OCI-LY7 (cell line): ENCODE measurements around the gene ATE1. TPM values are rescaled to one million over a fixed set of nuclear protein-coding genes. Genes with fewer than 3 reads are reported as not detected.

Experiments
- BruUV-seq: library from RNA; stranded (reverse); fragments of 400-500 nt; replicated peaks from 2 replicates; lab custom pipeline; 2021; lab: Mats Ljungman, UMichigan
- CTCF ChIA-PET: fragments of 300-600 bp; sonication (Branson Sonifier 250); formaldehyde crosslinking; loops from one replicate; lab custom pipeline; 2022; ENCODE audit warnings: antibody characterized with exemption; ENCODE audit not compliant: unreplicated experiment; lab: Charles Lee
- POLR2A ChIA-PET: fragments of 300-600 bp; sonication (Branson Sonifier 250); formaldehyde crosslinking; loops from one replicate; lab custom pipeline; 2022; ENCODE audit warnings: antibody characterized with exemption; lab: Charles Lee
- DNase-seq: peaks from one replicate; pipeline ENCODE4 v3.0.0-alpha.2; 2015; ENCODE audit warnings: low spot score
- H2AFZ ChIP-seq: fragments of 200-600 bp; sonication (generic), shearing (Covaris generic); 2 replicates; pipeline ENCODE4 v1.6.1; 2014; ENCODE audit warnings: mild to moderate bottlenecking, antibody characterized with exemption, low read length, moderate library complexity
- H3K27ac ChIP-seq: fragments of 200-600 bp; sonication (generic); 2 replicates; pipeline ENCODE4 v1.5.1; 2014; ENCODE audit warnings: mixed run types, low read depth, mild to moderate bottlenecking, moderate library complexity, low read length, inconsistent platforms; ENCODE audit not compliant: poor library complexity, severe bottlenecking
- H3K36me3 ChIP-seq: fragments of 200-600 bp; sonication (generic); 2 replicates; pipeline ENCODE4 v1.6.1; 2014; ENCODE audit warnings: mild to moderate bottlenecking, antibody characterized with exemption, low read length, moderate library complexity, mixed read lengths; ENCODE audit not compliant: insufficient read depth
- H3K4me1 ChIP-seq: fragments of 200-600 bp; sonication (generic); 2 replicates; pipeline ENCODE4 v1.5.1; 2014; ENCODE audit warnings: mild to moderate bottlenecking, low read length; ENCODE audit not compliant: insufficient read depth, poor library complexity, severe bottlenecking
- H3K4me2 ChIP-seq: fragments of 200-600 bp; sonication (generic); 2 replicates; pipeline ENCODE4 v1.6.1; 2014; ENCODE audit warnings: mild to moderate bottlenecking, low read length
- H3K4me3 ChIP-seq: fragments of 200-600 bp; sonication (generic); 2 replicates; pipeline ENCODE4 v1.5.1; 2014; ENCODE audit warnings: mild to moderate bottlenecking, low read depth, low read length; ENCODE audit not compliant: poor library complexity, severe bottlenecking
- H3K79me2 ChIP-seq: fragments of 200-600 bp; sonication (generic); 2 replicates; pipeline ENCODE4 v1.6.1; 2016; ENCODE audit warnings: low read depth, mild to moderate bottlenecking, low read length, moderate library complexity, mixed read lengths; ENCODE audit not compliant: insufficient read depth
- H3K9me2 ChIP-seq: fragments of 200-600 bp; sonication (generic); 2 replicates; pipeline ENCODE4 v1.6.1; 2016; ENCODE audit warnings: mild to moderate bottlenecking, low read length, mixed read lengths; ENCODE audit not compliant: insufficient read depth
- H3K9me3 ChIP-seq: fragments of 200-600 bp; sonication (generic); 2 replicates; pipeline ENCODE4 v1.6.1; 2014; ENCODE audit warnings: mild to moderate bottlenecking, mixed run types, low read length, mixed read lengths
- H4K20me1 ChIP-seq: fragments of 200-600 bp; sonication (generic); 2 replicates; pipeline ENCODE4 v1.6.1; 2014; ENCODE audit warnings: mild to moderate bottlenecking, antibody characterized with exemption, low read length, moderate library complexity, mixed read lengths; ENCODE audit not compliant: insufficient read depth
- EZH2phosphoT487 ChIP-seq: fragments of 200-600 bp; sonication (generic); IDR thresholded peaks from 2 replicates; pipeline ENCODE4 v1.6.1; 2018; ENCODE audit warnings: low read depth, borderline replicate concordance, mild to moderate bottlenecking, mixed run types, antibody characterized with exemption, low read length, moderate library complexity, mixed read lengths
- intact Hi-C: fragments of 100-400 bp; cut with micrococcal nuclease; formaldehyde crosslinking; loops from one replicate; pipeline ENCODE4 v1.10.0; 2022; ENCODE audit not compliant: unreplicated experiment
- total RNA-seq, 2 experiments: library from RNA; depleted of rRNA in 1 of 2; stranded (reverse); fragments of >200 nt in 1 of 2; shearing (Covaris generic) in 1 of 2; gene quantifications; 2 replicates each; pipeline ENCODE4 v1.2.3, GENCODE V29; 2014 to 2022
- TF ChIP-seq, protein P1 (sequence below): fragments of 200-600 bp; sonication (generic); conservative IDR thresholded peaks from 2 replicates; pipeline ENCODE4 v1.5.1; 2014; ENCODE audit warnings: mild to moderate bottlenecking, antibody characterized with exemption, low read length, moderate library complexity, mixed read lengths

ATE1 gene
- total RNA-seq, 2 experiments from 2014 or later, result 14.8 to 44.7 TPM

- TF ChIP-seq, protein P1, sequence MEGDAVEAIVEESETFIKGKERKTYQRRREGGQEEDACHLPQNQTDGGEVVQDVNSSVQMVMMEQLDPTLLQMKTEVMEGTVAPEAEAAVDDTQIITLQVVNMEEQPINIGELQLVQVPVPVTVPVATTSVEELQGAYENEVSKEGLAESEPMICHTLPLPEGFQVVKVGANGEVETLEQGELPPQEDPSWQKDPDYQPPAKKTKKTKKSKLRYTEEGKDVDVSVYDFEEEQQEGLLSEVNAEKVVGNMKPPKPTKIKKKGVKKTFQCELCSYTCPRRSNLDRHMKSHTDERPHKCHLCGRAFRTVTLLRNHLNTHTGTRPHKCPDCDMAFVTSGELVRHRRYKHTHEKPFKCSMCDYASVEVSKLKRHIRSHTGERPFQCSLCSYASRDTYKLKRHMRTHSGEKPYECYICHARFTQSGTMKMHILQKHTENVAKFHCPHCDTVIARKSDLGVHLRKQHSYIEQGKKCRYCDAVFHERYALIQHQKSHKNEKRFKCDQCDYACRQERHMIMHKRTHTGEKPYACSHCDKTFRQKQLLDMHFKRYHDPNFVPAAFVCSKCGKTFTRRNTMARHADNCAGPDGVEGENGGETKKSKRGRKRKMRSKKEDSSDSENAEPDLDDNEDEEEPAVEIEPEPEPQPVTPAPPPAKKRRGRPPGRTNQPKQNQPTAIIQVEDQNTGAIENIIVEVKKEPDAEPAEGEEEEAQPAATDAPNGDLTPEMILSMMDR, result no peak
- no peak for TF ChIP-seq EZH2phosphoT487
- Histone ChIP-seq H3K36me3 (0 out of 2 replicates have a peak, but pooled peaks cover 6% of the 10 kb centered on the region), H3K27ac (no peak overlapping the region), H3K79me2 (no peaks in the 10 kb centered on the region), H3K4me2 (no peak overlapping the region), H4K20me1 (no peaks in the 10 kb centered on the region), H2AFZ (no peak overlapping the region), H3K9me2 (no peaks in the 10 kb centered on the region), H3K4me3 (no peak overlapping the region), H3K4me1 (no peaks in the 10 kb centered on the region), H3K9me3 (no peaks in the 10 kb centered on the region)
- POLR2A ChIA-PET, result interaction anchor here (0.5 to 0.7 kb wide), 2 partner anchors 88 to 1010 kb away, joined by 3 to 4 read pairs; no protein-coding TSS in a partner anchor
- no peak for DNase-seq
- no TSS peak for BruUV-seq
- CTCF ChIA-PET, result no interaction called here
- intact Hi-C loops, result no loop called here
These were observed 139.1 kb downstream of the ATE1 start for GRCh38 chr10:121788717-121789116.

DNA sequence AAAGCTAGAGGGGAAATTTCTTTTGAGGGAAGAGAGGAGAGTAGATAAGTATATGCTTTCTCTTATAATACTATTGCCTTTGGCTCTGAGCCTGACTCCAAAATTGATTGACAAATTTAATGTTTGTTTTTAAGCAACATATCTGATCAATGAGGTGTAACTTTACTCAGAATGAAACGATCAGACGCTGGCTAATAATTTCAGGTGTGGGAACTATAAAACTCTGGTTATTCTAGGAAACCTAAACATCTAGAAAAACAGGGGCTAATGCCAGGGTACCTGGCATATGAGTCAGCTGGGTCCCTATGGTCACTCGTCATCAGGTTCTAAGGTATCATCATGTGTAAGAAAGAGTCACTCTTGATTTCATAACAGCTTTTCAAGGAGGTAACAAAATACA is 139.7 kb downstream of the ATE1 start:
- Histone ChIP-seq H3K36me3 (0 out of 2 replicates have a peak, but pooled peaks cover 6% of the 10 kb centered on the region), H3K79me2 (no peaks in the 10 kb centered on the region), H3K9me3 (no peaks in the 10 kb centered on the region), H3K4me1 (no peaks in the 10 kb centered on the region), H3K4me2 (no peak overlapping the region), H2AFZ (no peak overlapping the region), H3K4me3 (no peak overlapping the region), H3K27ac (no peak overlapping the region), H3K9me2 (no peaks in the 10 kb centered on the region), H4K20me1 (no peaks in the 10 kb centered on the region)
- BruUV-seq, result no TSS peak
- intact Hi-C loops, result no loop called here
- no peak for DNase-seq
- TF ChIP-seq EZH2phosphoT487, result no peak
- TF ChIP-seq, protein P1, result no peak
- POLR2A ChIA-PET, result no interaction called here
- CTCF ChIA-PET, result no interaction called here

GRCh38 chr10:121787169-121787568 is 140.7 kb downstream of the ATE1 start:
- no peak overlapping the region for H3K4me3 ChIP-seq
- BruUV-seq, result no TSS peak
- H3K4me1 ChIP-seq, result no peaks in the 10 kb centered on the region
- H3K4me2 ChIP-seq, result no peak overlapping the region
- H3K36me3 ChIP-seq, result 0 out of 2 replicates have a peak, but pooled peaks cover 6% of the 10 kb centered on the region
- H3K9me3 ChIP-seq, result no peaks in the 10 kb centered on the region
- ChIA-PET CTCF (no interaction called here), POLR2A (no interaction called here)
- TF ChIP-seq EZH2phosphoT487, result no peak
- TF ChIP-seq, protein P1, result no peak
- no peak overlapping the region for H2AFZ ChIP-seq
- H3K9me2 ChIP-seq, result no peaks in the 10 kb centered on the region
- no peak for DNase-seq
- H3K27ac ChIP-seq, result no peak overlapping the region
- no peaks in the 10 kb centered on the region for H3K79me2 ChIP-seq
- H4K20me1 ChIP-seq, result no peaks in the 10 kb centered on the region
- intact Hi-C loops, result no loop called here
